ENCODE measurements around the gene ACBD4. TPM values are rescaled to one million over a fixed set of nuclear protein-coding genes. Genes with fewer than 3 reads are reported as not detected.
A peak's percentile ranks its signal among the peaks of the same experiment; 100 is the strongest.

ACBD4 gene
- total and polyA plus RNA-seq, 2 experiments from 2014 or later, result 8.2 to 13.7 TPM

GRCh38 chr17:45091778-45092425 lies 43.6 kb upstream of the ACBD4 start:
- no peak overlapping the region for H2AFZ ChIP-seq
- no peaks in the 10 kb centered on the region for H4K20me1 ChIP-seq (ENCODE audit: insufficient read depth, poor library complexity, severe bottlenecking)
- 91% methylated on average over 11 of the region's 11 CpGs for WGBS (ENCODE audit: low lambda C conversion rate, missing lambda C conversion rate)
- no peak for DNase-seq (ENCODE audit: low spot score)
- H3K4me1 ChIP-seq (ENCODE audit: insufficient read depth), result peaks cover 16% of the 10 kb centered on the region
- H3K27me3 ChIP-seq, result no peaks in the 10 kb centered on the region
- peaks cover 2% of the 10 kb centered on the region for H3K79me2 ChIP-seq
- H3K9me2 ChIP-seq (replicated peaks; ENCODE audit: insufficient read depth), result no peaks in the 10 kb centered on the region
- no peak overlapping the region for H3K4me3 ChIP-seq
- H3K9me3 ChIP-seq (ENCODE audit: low read depth), result no peaks in the 10 kb centered on the region
- no peaks in the 10 kb centered on the region for H3K36me3 ChIP-seq (replicated peaks; ENCODE audit: insufficient read depth, low read depth)
- H3K4me2 ChIP-seq, result no peak overlapping the region
- TF ChIP-seq EZH2phosphoT487 (IDR thresholded peaks at IDR 0.05; ENCODE audit: low read depth, severe bottlenecking, unreplicated experiment), result no peak
- TF ChIP-seq, protein P1, sequence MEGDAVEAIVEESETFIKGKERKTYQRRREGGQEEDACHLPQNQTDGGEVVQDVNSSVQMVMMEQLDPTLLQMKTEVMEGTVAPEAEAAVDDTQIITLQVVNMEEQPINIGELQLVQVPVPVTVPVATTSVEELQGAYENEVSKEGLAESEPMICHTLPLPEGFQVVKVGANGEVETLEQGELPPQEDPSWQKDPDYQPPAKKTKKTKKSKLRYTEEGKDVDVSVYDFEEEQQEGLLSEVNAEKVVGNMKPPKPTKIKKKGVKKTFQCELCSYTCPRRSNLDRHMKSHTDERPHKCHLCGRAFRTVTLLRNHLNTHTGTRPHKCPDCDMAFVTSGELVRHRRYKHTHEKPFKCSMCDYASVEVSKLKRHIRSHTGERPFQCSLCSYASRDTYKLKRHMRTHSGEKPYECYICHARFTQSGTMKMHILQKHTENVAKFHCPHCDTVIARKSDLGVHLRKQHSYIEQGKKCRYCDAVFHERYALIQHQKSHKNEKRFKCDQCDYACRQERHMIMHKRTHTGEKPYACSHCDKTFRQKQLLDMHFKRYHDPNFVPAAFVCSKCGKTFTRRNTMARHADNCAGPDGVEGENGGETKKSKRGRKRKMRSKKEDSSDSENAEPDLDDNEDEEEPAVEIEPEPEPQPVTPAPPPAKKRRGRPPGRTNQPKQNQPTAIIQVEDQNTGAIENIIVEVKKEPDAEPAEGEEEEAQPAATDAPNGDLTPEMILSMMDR (IDR thresholded peaks at IDR 0.05; ENCODE audit: poor library complexity), result no peak
- no peak for TF ChIP-seq EZH2 (IDR thresholded peaks at IDR 0.05; ENCODE audit: borderline replicate concordance)
- H3K27ac ChIP-seq, result peak overlapping the region; percentile 58

GRCh38 chr17:45092911-45093430 lies 42.5 kb upstream of the ACBD4 start:
- no peaks in the 10 kb centered on the region for H3K9me2 ChIP-seq (replicated peaks; ENCODE audit: insufficient read depth)
- H3K79me2 ChIP-seq, result peaks cover 2% of the 10 kb centered on the region
- no peaks in the 10 kb centered on the region for H4K20me1 ChIP-seq (ENCODE audit: insufficient read depth, poor library complexity, severe bottlenecking)
- TF ChIP-seq, protein P1 (IDR thresholded peaks at IDR 0.05; ENCODE audit: poor library complexity), result no peak
- TF ChIP-seq EZH2 (IDR thresholded peaks at IDR 0.05; ENCODE audit: borderline replicate concordance) (no peak), EZH2phosphoT487 (IDR thresholded peaks at IDR 0.05; ENCODE audit: low read depth, severe bottlenecking, unreplicated experiment) (no peak)
- peaks cover 16% of the 10 kb centered on the region for H3K4me1 ChIP-seq (ENCODE audit: insufficient read depth)
- no peaks in the 10 kb centered on the region for H3K27me3 ChIP-seq
- H2AFZ ChIP-seq, result no peak overlapping the region
- no peak overlapping the region for H3K4me3 ChIP-seq
- H3K9me3 ChIP-seq (ENCODE audit: low read depth), result no peaks in the 10 kb centered on the region
- peak overlapping the region; percentile 91 for H3K27ac ChIP-seq
- peak; percentile 86 for DNase-seq (ENCODE audit: low spot score)
- H3K4me2 ChIP-seq, result peak overlapping the region; percentile 25
- 43% methylated on average over 6 of the region's 6 CpGs for WGBS (ENCODE audit: low lambda C conversion rate, missing lambda C conversion rate)
- no peaks in the 10 kb centered on the region for H3K36me3 ChIP-seq (replicated peaks; ENCODE audit: insufficient read depth, low read depth)

DNA sequence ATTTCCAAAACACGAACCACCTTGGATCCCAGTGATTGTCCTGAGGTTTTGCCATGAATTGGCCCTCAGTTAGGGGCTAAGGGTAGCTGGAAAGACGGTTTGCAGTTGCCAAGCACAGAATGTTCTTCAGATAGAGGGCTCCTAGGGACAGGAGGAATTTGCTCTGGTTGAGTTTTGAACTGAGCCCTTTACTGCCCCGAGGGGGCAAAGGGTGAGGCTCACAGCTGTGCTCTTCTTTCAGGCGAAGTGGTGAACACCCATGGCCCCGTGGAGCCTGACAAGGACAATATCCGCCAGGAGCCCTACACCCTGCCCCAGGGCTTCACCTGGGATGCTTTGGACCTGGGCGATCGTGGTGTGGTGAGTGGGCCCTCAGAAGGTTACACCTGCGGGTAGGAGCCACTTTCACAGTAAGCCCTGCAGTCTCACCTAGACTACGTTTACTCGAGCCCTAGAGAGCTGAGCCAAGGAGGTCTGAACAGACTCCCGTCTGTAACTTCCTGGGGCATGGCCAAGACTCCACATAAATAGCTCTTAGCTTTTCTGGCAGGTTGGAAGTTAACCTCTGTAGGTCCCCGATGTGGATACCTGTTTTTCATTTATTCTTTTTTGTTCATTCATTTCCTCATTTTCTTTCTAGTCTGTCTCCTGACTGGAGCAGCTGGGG lies 41.9 kb upstream of the ACBD4 start:
- Histone ChIP-seq H3K4me3 (no peak overlapping the region), H3K9me2 (replicated peaks; ENCODE audit: insufficient read depth) (no peaks in the 10 kb centered on the region), H4K20me1 (ENCODE audit: insufficient read depth, poor library complexity, severe bottlenecking) (no peaks in the 10 kb centered on the region), H3K9me3 (ENCODE audit: low read depth) (no peaks in the 10 kb centered on the region), H3K4me1 (ENCODE audit: insufficient read depth) (peaks cover 16% of the 10 kb centered on the region), H2AFZ (no peak overlapping the region), H3K27me3 (no peaks in the 10 kb centered on the region), H3K4me2 (peak overlapping the region; percentile 25), H3K36me3 (replicated peaks; ENCODE audit: insufficient read depth, low read depth) (no peaks in the 10 kb centered on the region), H3K27ac (peak overlapping the region; percentile 91), H3K79me2 (peaks cover 2% of the 10 kb centered on the region)
- DNase-seq (ENCODE audit: low spot score), result no peak
- TF ChIP-seq, protein P1 (IDR thresholded peaks at IDR 0.05; ENCODE audit: poor library complexity), result no peak
- TF ChIP-seq EZH2phosphoT487 (IDR thresholded peaks at IDR 0.05; ENCODE audit: low read depth, severe bottlenecking, unreplicated experiment) (no peak), EZH2 (IDR thresholded peaks at IDR 0.05; ENCODE audit: borderline replicate concordance) (no peak)
- 71% methylated on average over 13 of the region's 13 CpGs for whole genome bisulfite sequencing (ENCODE audit: low lambda C conversion rate, missing lambda C conversion rate)
